Measurements from ENCODE around the gene CEACAM7. TPM values are rescaled to one million over a fixed set of nuclear protein-coding genes. Genes with fewer than 3 reads are reported as not detected.

The CEACAM7 gene
- polyA plus RNA-seq (2013, experiment 1 of 2) = not detected
- not detected for polyA plus RNA-seq (2013, experiment 2 of 2)

DNA sequence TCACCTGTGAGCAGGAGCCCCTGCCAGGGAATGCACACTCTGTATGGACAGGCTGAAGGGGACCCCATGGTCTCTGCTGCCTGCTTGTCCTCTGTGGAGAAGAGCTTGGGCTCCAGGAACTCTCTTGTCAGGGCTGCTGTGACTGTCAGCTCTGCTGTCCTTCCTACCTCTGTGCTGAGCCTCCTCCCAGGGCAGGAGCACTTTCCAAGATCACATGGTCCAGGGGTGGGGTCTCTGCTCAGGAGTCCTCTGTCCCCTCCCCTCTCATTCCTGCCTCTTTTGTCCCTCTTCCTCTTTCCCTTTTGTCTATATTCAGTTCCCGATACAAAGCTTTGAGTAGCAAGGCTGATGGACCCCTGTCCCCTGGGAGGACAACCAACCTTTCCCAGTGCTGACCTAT is at the start of gene CEACAM7:
Gene CEACAM7 (minus strand): TSS at position 173 of the 400 bp plus-strand sequence. CDS start 105 bp downstream, at position 68.
- WGBS = 52% methylated on average over 1 of the region's 1 CpG
- no peak within 1 kb of the TSS for H3K4ac ChIP-seq (ENCODE audit: low read depth in 1 of 2, low read length in 2 of 2)

GRCh38 chr19:41735071-41735600 is 47.1 kb upstream of the CEACAM7 start:
- Histone ChIP-seq H3K27ac (ENCODE audit: low read length, poor library complexity, severe bottlenecking) (no peak overlapping the region), H3K4me3 (ENCODE audit: insufficient read depth in 1 of 2, low read depth in 1 of 2, low read length in 2 of 2) (no peak overlapping the region), H4K8ac (ENCODE audit: low read length) (no peak overlapping the region), H2BK120ac (ENCODE audit: low read depth, low read length) (no peak overlapping the region), H3K27me3 (ENCODE audit: control insufficient read depth in 1 of 2, insufficient read depth in 1 of 2, low read length in 2 of 2) (peaks cover 6 to 41% of the 10 kb centered on the region in 2 experiments), H2AK5ac (ENCODE audit: low read length, severe bottlenecking) (no peak overlapping the region), H3K14ac (ENCODE audit: low read length in 2 of 2) (no peak overlapping the region), H3K79me1 (replicated peaks; ENCODE audit: low read length, poor library complexity, severe bottlenecking) (no peaks in the 10 kb centered on the region), H3K9me3 (ENCODE audit: control insufficient read depth, low read length) (no peaks in the 10 kb centered on the region), H2BK15ac (ENCODE audit: low read depth, poor library complexity, severe bottlenecking) (no peak overlapping the region), H3K23ac (ENCODE audit: low read length in 2 of 2) (no peak overlapping the region), H3K4ac (ENCODE audit: low read depth in 1 of 2, low read length in 2 of 2) (no peak overlapping the region), H3K18ac (ENCODE audit: low read depth in 1 of 2, low read length in 2 of 2) (no peak overlapping the region), H3K4me2 (ENCODE audit: low read length, poor library complexity, severe bottlenecking) (no peak overlapping the region), H3K36me3 (ENCODE audit: control insufficient read depth in 1 of 2, insufficient read depth in 2 of 2, low read depth in 1 of 2, low read length in 2 of 2) (no peaks in the 10 kb centered on the region), H2BK5ac (ENCODE audit: low read depth, low read length, poor library complexity, severe bottlenecking) (no peak overlapping the region), H2AFZ (ENCODE audit: low read depth, low read length) (no peak overlapping the region), H3K4me1 (ENCODE audit: control insufficient read depth, insufficient read depth, low read depth, low read length) (no peaks in the 10 kb centered on the region), H3K9ac (ENCODE audit: low read length) (no peak overlapping the region), H4K91ac (ENCODE audit: low read length) (no peak overlapping the region), H2BK12ac (ENCODE audit: low read length in 2 of 2) (no peak overlapping the region)
- DNase-seq = no peak
- 73% methylated on average over 3 of the region's 5 CpGs for WGBS

More for the DNA sequence above, at the start of gene CEACAM7:
- Histone ChIP-seq H3K23ac (ENCODE audit: low read length in 2 of 2) (no peak within 1 kb of the TSS), H2AK5ac (ENCODE audit: low read length, severe bottlenecking) (no peak within 1 kb of the TSS), H3K27ac (ENCODE audit: low read length, poor library complexity, severe bottlenecking) (no peak within 1 kb of the TSS), H3K4me1 (ENCODE audit: control insufficient read depth, insufficient read depth, low read depth, low read length) (no peaks in the 10 kb centered on the region), H3K27me3 (ENCODE audit: control insufficient read depth in 1 of 2, insufficient read depth in 1 of 2, low read length in 2 of 2) (peaks cover 8 to 22% of the 10 kb centered on the region in 2 experiments), H3K18ac (ENCODE audit: low read depth in 1 of 2, low read length in 2 of 2) (no peak within 1 kb of the TSS), H3K36me3 (ENCODE audit: control insufficient read depth in 1 of 2, insufficient read depth in 2 of 2, low read depth in 1 of 2, low read length in 2 of 2) (no peaks in the 10 kb centered on the region), H3K9me3 (ENCODE audit: control insufficient read depth, low read length) (peaks cover 5% of the 10 kb centered on the region), H2BK15ac (ENCODE audit: low read depth, poor library complexity, severe bottlenecking) (no peak within 1 kb of the TSS), H3K14ac (ENCODE audit: low read length in 2 of 2) (no peak within 1 kb of the TSS), H2BK120ac (ENCODE audit: low read depth, low read length) (no peak within 1 kb of the TSS), H4K91ac (ENCODE audit: low read length) (no peak within 1 kb of the TSS), H2AFZ (ENCODE audit: low read depth, low read length) (no peak within 1 kb of the TSS), H2BK12ac (ENCODE audit: low read length in 2 of 2) (no peak within 1 kb of the TSS), H2BK5ac (ENCODE audit: low read depth, low read length, poor library complexity, severe bottlenecking) (no peak within 1 kb of the TSS), H4K8ac (ENCODE audit: low read length) (no peak within 1 kb of the TSS), H3K79me1 (replicated peaks; ENCODE audit: low read length, poor library complexity, severe bottlenecking) (no peaks in the 10 kb centered on the region), H3K4me3 (ENCODE audit: insufficient read depth in 1 of 2, low read depth in 1 of 2, low read length in 2 of 2) (no peak within 1 kb of the TSS), H3K9ac (ENCODE audit: low read length) (no peak within 1 kb of the TSS), H3K4me2 (ENCODE audit: low read length, poor library complexity, severe bottlenecking) (no peak within 1 kb of the TSS)
- no peak for DNase-seq

GRCh38 chr19:41734585-41734984 is 46.5 kb upstream of the CEACAM7 start:
- Histone ChIP-seq H3K18ac (ENCODE audit: low read depth in 1 of 2, low read length in 2 of 2) (no peak overlapping the region), H3K14ac (ENCODE audit: low read length in 2 of 2) (no peak overlapping the region), H3K9me3 (ENCODE audit: control insufficient read depth, low read length) (no peaks in the 10 kb centered on the region), H2BK15ac (ENCODE audit: low read depth, poor library complexity, severe bottlenecking) (no peak overlapping the region), H4K91ac (ENCODE audit: low read length) (no peak overlapping the region), H3K23ac (ENCODE audit: low read length in 2 of 2) (no peak overlapping the region), H3K4me3 (ENCODE audit: insufficient read depth in 1 of 2, low read depth in 1 of 2, low read length in 2 of 2) (no peak overlapping the region), H3K9ac (ENCODE audit: low read length) (no peak overlapping the region), H3K79me1 (replicated peaks; ENCODE audit: low read length, poor library complexity, severe bottlenecking) (no peaks in the 10 kb centered on the region), H2BK5ac (ENCODE audit: low read depth, low read length, poor library complexity, severe bottlenecking) (no peak overlapping the region), H3K4me1 (ENCODE audit: control insufficient read depth, insufficient read depth, low read depth, low read length) (no peaks in the 10 kb centered on the region), H2AFZ (ENCODE audit: low read depth, low read length) (no peak overlapping the region), H2AK5ac (ENCODE audit: low read length, severe bottlenecking) (no peak overlapping the region), H3K36me3 (ENCODE audit: control insufficient read depth in 1 of 2, insufficient read depth in 2 of 2, low read depth in 1 of 2, low read length in 2 of 2) (no peaks in the 10 kb centered on the region), H4K8ac (ENCODE audit: low read length) (no peak overlapping the region), H3K27ac (ENCODE audit: low read length, poor library complexity, severe bottlenecking) (no peak overlapping the region), H3K27me3 (ENCODE audit: control insufficient read depth in 1 of 2, insufficient read depth in 1 of 2, low read length in 2 of 2) (peaks cover 6 to 42% of the 10 kb centered on the region in 2 experiments), H3K4ac (ENCODE audit: low read depth in 1 of 2, low read length in 2 of 2) (no peak overlapping the region), H3K4me2 (ENCODE audit: low read length, poor library complexity, severe bottlenecking) (no peak overlapping the region), H2BK120ac (ENCODE audit: low read depth, low read length) (no peak overlapping the region), H2BK12ac (ENCODE audit: low read length in 2 of 2) (no peak overlapping the region)
- no peak for DNase-seq
- WGBS = 64% methylated on average over 3 of the region's 3 CpGs

DNA sequence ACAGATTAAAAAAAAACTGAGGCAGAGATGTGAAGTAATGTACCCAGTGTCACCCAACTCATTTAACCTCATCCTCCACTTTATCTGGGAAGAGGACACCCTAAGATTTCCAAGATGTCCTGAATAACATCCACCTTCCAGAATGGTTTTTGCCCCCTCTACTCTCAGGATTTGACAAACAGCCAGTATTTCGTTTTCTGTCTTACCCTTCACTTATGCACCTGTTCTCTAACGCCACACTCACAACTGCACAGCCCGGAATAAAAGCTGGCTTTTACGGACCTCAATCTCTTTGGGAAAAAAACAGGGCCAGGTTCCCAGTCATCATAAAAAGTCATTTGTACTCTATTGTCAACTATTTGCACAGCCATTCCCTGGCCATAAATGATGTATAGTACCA is 46.1 kb upstream of the CEACAM7 start:
- Histone ChIP-seq H3K36me3 (ENCODE audit: control insufficient read depth in 1 of 2, insufficient read depth in 2 of 2, low read depth in 1 of 2, low read length in 2 of 2) (no peaks in the 10 kb centered on the region), H3K4me2 (ENCODE audit: low read length, poor library complexity, severe bottlenecking) (no peak overlapping the region), H3K4ac (ENCODE audit: low read depth in 1 of 2, low read length in 2 of 2) (no peak overlapping the region), H2BK15ac (ENCODE audit: low read depth, poor library complexity, severe bottlenecking) (no peak overlapping the region), H3K14ac (ENCODE audit: low read length in 2 of 2) (no peak overlapping the region), H3K23ac (ENCODE audit: low read length in 2 of 2) (no peak overlapping the region), H3K27ac (ENCODE audit: low read length, poor library complexity, severe bottlenecking) (no peak overlapping the region), H2AK5ac (ENCODE audit: low read length, severe bottlenecking) (no peak overlapping the region), H2AFZ (ENCODE audit: low read depth, low read length) (no peak overlapping the region), H4K91ac (ENCODE audit: low read length) (no peak overlapping the region), H2BK5ac (ENCODE audit: low read depth, low read length, poor library complexity, severe bottlenecking) (no peak overlapping the region), H3K27me3 (ENCODE audit: control insufficient read depth in 1 of 2, insufficient read depth in 1 of 2, low read length in 2 of 2) (peaks cover 6 to 37% of the 10 kb centered on the region in 2 experiments), H3K79me1 (replicated peaks; ENCODE audit: low read length, poor library complexity, severe bottlenecking) (no peaks in the 10 kb centered on the region), H4K8ac (ENCODE audit: low read length) (no peak overlapping the region), H3K4me3 (ENCODE audit: insufficient read depth in 1 of 2, low read depth in 1 of 2, low read length in 2 of 2) (no peak overlapping the region), H3K4me1 (ENCODE audit: control insufficient read depth, insufficient read depth, low read depth, low read length) (no peaks in the 10 kb centered on the region), H3K9me3 (ENCODE audit: control insufficient read depth, low read length) (no peaks in the 10 kb centered on the region), H2BK120ac (ENCODE audit: low read depth, low read length) (no peak overlapping the region), H3K18ac (ENCODE audit: low read depth in 1 of 2, low read length in 2 of 2) (no peak overlapping the region), H3K9ac (ENCODE audit: low read length) (no peak overlapping the region), H2BK12ac (ENCODE audit: low read length in 2 of 2) (no peak overlapping the region)
- no peak for DNase-seq
- 62% methylated on average over 3 of the region's 4 CpGs for WGBS

Measured in mesenchymal stem cell (in vitro differentiated cells and primary cell).